ENCODE results near the gene LAT. TPM values are rescaled to one million over a fixed set of nuclear protein-coding genes. Genes with fewer than 3 reads are reported as not detected.
"Not testable (repeated sequence)": the region's sequence is repeated elsewhere in the genome, so short reads cannot be mapped to it uniquely, and the experiment has no call there.

The LAT gene
- total and polyA plus RNA-seq, 4 donors: 9.0 to 155 (median 17.3) TPM

- DNase-seq; intact Hi-C loops (cut with DNase I); H3K27ac ChIP-seq (ENCODE audit: low read depth in 1 of 2, low read length in 2 of 2); H3K27me3 ChIP-seq (ENCODE audit: control insufficient read depth in 1 of 2, insufficient read depth in 2 of 2, low read length in 1 of 2); H3K36me3 ChIP-seq (ENCODE audit: control insufficient read depth in 1 of 2, insufficient read depth in 2 of 2, low read length in 1 of 2); H3K4me1 ChIP-seq (ENCODE audit: control insufficient read depth in 1 of 2, insufficient read depth in 2 of 2, low read length in 2 of 2); ATAC-seq (ENCODE audit: low FRiP score); H3K4me3 ChIP-seq (ENCODE audit: low read length in 2 of 2); H3K9me3 ChIP-seq (ENCODE audit: control insufficient read depth, low read length): not testable (repeated sequence)
- WGBS, 2 donors: 88 to 90% methylated on average over 2 of the region's 2 CpGs
These were observed 15.2 kb upstream of the LAT start for GRCh38 chr16:28969696-28970095.

GRCh38 chr16:28974007-28974436, 10.8 kb upstream of the LAT start:
- 0 to 1% methylated on average over 17 of the region's 17 CpGs for WGBS, 2 donors
- Histone ChIP-seq H3K4me3 (ENCODE audit: low read length in 2 of 2) (peak overlapping the region; percentile 62 to 63), H3K27me3 (ENCODE audit: control insufficient read depth in 1 of 2, insufficient read depth in 2 of 2, low read length in 1 of 2) (no peaks in the 10 kb centered on the region), H3K4me1 (ENCODE audit: control insufficient read depth in 1 of 2, insufficient read depth in 2 of 2, low read length in 2 of 2) (no peaks in the 10 kb centered on the region), H3K9me3 (ENCODE audit: control insufficient read depth, low read length) (no peaks in the 10 kb centered on the region), H3K36me3 (ENCODE audit: control insufficient read depth in 1 of 2, insufficient read depth in 2 of 2, low read length in 1 of 2) (no peaks in the 10 kb centered on the region), H3K27ac (ENCODE audit: low read depth in 1 of 2, low read length in 2 of 2) (peak overlapping the region in 1 of 2 donors; percentile 28)
- intact Hi-C loops (cut with DNase I): no loop called here
- ATAC-seq (ENCODE audit: low FRiP score): peak; percentile 66
- peak; percentile 61 to 85 for DNase-seq

- Histone ChIP-seq H3K4me1 (ENCODE audit: control insufficient read depth in 1 of 2, insufficient read depth in 2 of 2, low read length in 2 of 2) (no peaks in the 10 kb centered on the region), H3K36me3 (ENCODE audit: control insufficient read depth in 1 of 2, insufficient read depth in 2 of 2, low read length in 1 of 2) (no peaks in the 10 kb centered on the region), H3K4me3 (ENCODE audit: low read length in 2 of 2) (peak within 1 kb of the TSS; percentile 62 to 63), H3K27me3 (ENCODE audit: control insufficient read depth in 1 of 2, insufficient read depth in 2 of 2, low read length in 1 of 2) (no peaks in the 10 kb centered on the region), H3K27ac (ENCODE audit: low read depth in 1 of 2, low read length in 2 of 2) (peak within 1 kb of the TSS in 1 of 2 donors; percentile 28), H3K9me3 (ENCODE audit: control insufficient read depth, low read length) (no peaks in the 10 kb centered on the region)
- intact Hi-C loops (cut with DNase I): no loop called here
- 0% methylated on average over 50 to 60 of the region's 60 CpGs for WGBS, 2 donors
- ATAC-seq (ENCODE audit: low FRiP score) (peak; percentile 97), DNase-seq (peak; percentile 99)
These were observed 10.3 kb upstream of the LAT start, which contains the start of gene SPNS1 for GRCh38 chr16:28974437-28975157. SPNS1 (plus strand) TSS chr16:28974778; CDS start chr16:28975152, 374 bp downstream.

GRCh38 chr16:28975158-28975599, 9.7 kb upstream of the LAT start:
- Histone ChIP-seq H3K9me3 (ENCODE audit: control insufficient read depth, low read length) (no peaks in the 10 kb centered on the region), H3K27me3 (ENCODE audit: control insufficient read depth in 1 of 2, insufficient read depth in 2 of 2, low read length in 1 of 2) (no peaks in the 10 kb centered on the region), H3K36me3 (ENCODE audit: control insufficient read depth in 1 of 2, insufficient read depth in 2 of 2, low read length in 1 of 2) (no peaks in the 10 kb centered on the region), H3K4me3 (ENCODE audit: low read length in 2 of 2) (peak overlapping the region; percentile 29 to 61), H3K27ac (ENCODE audit: low read depth in 1 of 2, low read length in 2 of 2) (no peak overlapping the region), H3K4me1 (ENCODE audit: control insufficient read depth in 1 of 2, insufficient read depth in 2 of 2, low read length in 2 of 2) (no peaks in the 10 kb centered on the region)
- ATAC-seq (ENCODE audit: low FRiP score) (peak; percentile 2), DNase-seq (no peak)
- WGBS, 2 donors: 5 to 9% methylated on average over 26 to 30 of the region's 30 CpGs
- intact Hi-C loops (cut with DNase I): no loop called here

- intact Hi-C loops (cut with DNase I): no loop called here
These were observed 6.9 kb upstream of the LAT start for GRCh38 chr16:28977703-28978662.

GRCh38 chr16:28980330-28980729, 4.5 kb upstream of the LAT start:
- H3K27me3 ChIP-seq (ENCODE audit: control insufficient read depth in 1 of 2, insufficient read depth in 2 of 2, low read length in 1 of 2); H3K27ac ChIP-seq (ENCODE audit: low read depth in 1 of 2, low read length in 2 of 2); H3K4me1 ChIP-seq (ENCODE audit: control insufficient read depth in 1 of 2, insufficient read depth in 2 of 2, low read length in 2 of 2); ATAC-seq (ENCODE audit: low FRiP score); DNase-seq; H3K4me3 ChIP-seq (ENCODE audit: low read length in 2 of 2); H3K9me3 ChIP-seq (ENCODE audit: control insufficient read depth, low read length); intact Hi-C loops (cut with DNase I); H3K36me3 ChIP-seq (ENCODE audit: control insufficient read depth in 1 of 2, insufficient read depth in 2 of 2, low read length in 1 of 2): not testable (repeated sequence)
- 86 to 89% methylated on average over 7 of the region's 7 CpGs for WGBS, 2 donors

More at GRCh38 chr16:28977703-28978662, 6.9 kb upstream of the LAT start:
- Histone ChIP-seq H3K4me1 (ENCODE audit: control insufficient read depth in 1 of 2, insufficient read depth in 2 of 2, low read length in 2 of 2) (no peaks in the 10 kb centered on the region), H3K9me3 (ENCODE audit: control insufficient read depth, low read length) (no peaks in the 10 kb centered on the region), H3K27ac (ENCODE audit: low read depth in 1 of 2, low read length in 2 of 2) (no peak overlapping the region), H3K4me3 (ENCODE audit: low read length in 2 of 2) (no peak overlapping the region), H3K36me3 (ENCODE audit: control insufficient read depth in 1 of 2, insufficient read depth in 2 of 2, low read length in 1 of 2) (peaks cover 0 to 3% of the 10 kb centered on the region in 2 donors), H3K27me3 (ENCODE audit: control insufficient read depth in 1 of 2, insufficient read depth in 2 of 2, low read length in 1 of 2) (no peaks in the 10 kb centered on the region)
- DNase-seq (no peak), ATAC-seq (ENCODE audit: low FRiP score) (no peak)
- WGBS, 2 donors: 81 to 82% methylated on average over 11 of the region's 11 CpGs

GRCh38 chr16:28980929-28981328, 3.9 kb upstream of the LAT start:
- ATAC-seq (ENCODE audit: low FRiP score): no peak
- DNase-seq: no peak
- intact Hi-C loops (cut with DNase I): no loop called here

GRCh38 chr16:28981517-28981916, 3.3 kb upstream of the LAT start:
- peaks cover 0 to 3% of the 10 kb centered on the region in 2 donors for H3K36me3 ChIP-seq (ENCODE audit: control insufficient read depth in 1 of 2, insufficient read depth in 2 of 2, low read length in 1 of 2)

More at GRCh38 chr16:28980929-28981328, 3.9 kb upstream of the LAT start:
- H3K27me3 ChIP-seq (ENCODE audit: control insufficient read depth in 1 of 2, insufficient read depth in 2 of 2, low read length in 1 of 2): no peaks in the 10 kb centered on the region
- H3K4me3 ChIP-seq (ENCODE audit: low read length in 2 of 2): no peak overlapping the region
- H3K36me3 ChIP-seq (ENCODE audit: control insufficient read depth in 1 of 2, insufficient read depth in 2 of 2, low read length in 1 of 2): peaks cover 0 to 3% of the 10 kb centered on the region in 2 donors
- H3K9me3 ChIP-seq (ENCODE audit: control insufficient read depth, low read length): no peaks in the 10 kb centered on the region
- H3K4me1 ChIP-seq (ENCODE audit: control insufficient read depth in 1 of 2, insufficient read depth in 2 of 2, low read length in 2 of 2): no peaks in the 10 kb centered on the region
- 94 to 95% methylated on average over 7 of the region's 7 CpGs for WGBS, 2 donors
- no peak overlapping the region for H3K27ac ChIP-seq (ENCODE audit: low read depth in 1 of 2, low read length in 2 of 2)

More at GRCh38 chr16:28981517-28981916, 3.3 kb upstream of the LAT start:
- ATAC-seq (ENCODE audit: low FRiP score) (no peak), DNase-seq (no peak)
- Histone ChIP-seq H3K9me3 (ENCODE audit: control insufficient read depth, low read length) (no peaks in the 10 kb centered on the region), H3K4me3 (ENCODE audit: low read length in 2 of 2) (no peak overlapping the region), H3K4me1 (ENCODE audit: control insufficient read depth in 1 of 2, insufficient read depth in 2 of 2, low read length in 2 of 2) (no peaks in the 10 kb centered on the region), H3K27ac (ENCODE audit: low read depth in 1 of 2, low read length in 2 of 2) (no peak overlapping the region), H3K27me3 (ENCODE audit: control insufficient read depth in 1 of 2, insufficient read depth in 2 of 2, low read length in 1 of 2) (no peaks in the 10 kb centered on the region)
- 75 to 79% methylated on average over 12 of the region's 12 CpGs for WGBS, 2 donors
- intact Hi-C loops (cut with DNase I): no loop called here
